B cell (primary cell): ENCODE data around the gene TMEM132A. TPM values are rescaled to one million over a fixed set of nuclear protein-coding genes. Genes with fewer than 3 reads are reported as not detected.
A peak's percentile ranks its signal among the peaks of the same experiment; 100 is the strongest.

Source experiments
- ATAC-seq: fragments of 200-7000 bp; cut with Tn5 transposase; one replicate; pipeline ENCODE4 v1.10.0; 2021; ENCODE audit warnings: low read depth, mild to moderate bottlenecking, moderate number of reproducible peaks, moderate library complexity
- CTCF ChIA-PET: fragments of 350-600 bp; sonication (Branson Sonifier 250); formaldehyde crosslinking; loops from one replicate; lab custom pipeline; 2021; ENCODE audit warnings: antibody characterized with exemption, inconsistent platforms; lab: Charles Lee
- POLR2A ChIA-PET: fragments of 350-600 bp; sonication (Branson Sonifier 250); formaldehyde crosslinking; loops from one replicate; lab custom pipeline; 2021; ENCODE audit warnings: antibody characterized with exemption; lab: Charles Lee
- DNase-seq: peaks from one replicate; pipeline ENCODE4 v3.0.0; 2013
- H2AFZ ChIP-seq: 2 replicates; pipeline ENCODE4 v1.6.1; 2012; ENCODE audit warnings: mild to moderate bottlenecking, low read depth, low read length; ENCODE audit not compliant: insufficient read depth, poor library complexity, severe bottlenecking
- H3K27ac ChIP-seq, 2 donors: 1 replicate in 1 of 2; 2 replicates in 1 of 2; pipeline ENCODE4 v1.5.1; 2012 to 2013; ENCODE audit warnings: low read length in 2 of 2, mild to moderate bottlenecking in 2 of 2, moderate library complexity in 1 of 2
- H3K27me3 ChIP-seq, 4 experiments: fragments of 200-600 bp in 1 of 4; sonication (generic) in 1 of 4; replicated peaks in 1 of 4; 1 replicate in 2 of 4; 2 replicates in 2 of 4; pipeline versions ENCODE4 v1.6.1 to v1.7.0; 2013 to 2016; ENCODE audit warnings: low read length in 3 of 4, mild to moderate bottlenecking in 2 of 4, mixed read lengths in 1 of 4, moderate library complexity in 1 of 4; ENCODE audit not compliant: insufficient read depth in 4 of 4, control insufficient read depth in 3 of 4; ENCODE audit errors: control extremely low read depth in 1 of 4
- H3K36me3 ChIP-seq, 2 experiments: replicated peaks in 1 of 2; 1 replicate in 1 of 2; 2 replicates in 1 of 2; pipeline versions ENCODE4 v1.6.1 to v1.7.1; 2013; ENCODE audit warnings: low read length in 1 of 2; ENCODE audit not compliant: insufficient read depth in 2 of 2, control insufficient read depth in 1 of 2; ENCODE audit errors: control extremely low read depth in 1 of 2, extremely low read depth in 1 of 2
- H3K4me1 ChIP-seq, 2 donors: fragments of 200-600 bp in 1 of 2; sonication (generic) in 1 of 2; 1 replicate in 1 of 2; 2 replicates in 1 of 2; pipeline versions ENCODE4 v1.5.1 to v1.6.1; 2013 to 2017; ENCODE audit warnings: low read length in 2 of 2; ENCODE audit not compliant: control insufficient read depth in 2 of 2, insufficient read depth in 2 of 2
- H3K4me2 ChIP-seq: replicated peaks from 2 replicates; pipeline ENCODE3; 2012; ENCODE audit warnings: mild to moderate bottlenecking, low read depth, low read length; ENCODE audit not compliant: poor library complexity, severe bottlenecking
- H3K4me3 ChIP-seq, 5 experiments: fragments of 200-600 bp in 1 of 5; sonication (generic) in 1 of 5; 1 replicate in 3 of 5; 2 replicates in 2 of 5; pipeline versions ENCODE4 v1.5.1 to v1.7.0; 2011 to 2016; ENCODE audit warnings: low read length in 4 of 5, mild to moderate bottlenecking in 4 of 5, low read depth in 2 of 5, control low read depth in 1 of 5, moderate library complexity in 1 of 5; ENCODE audit not compliant: insufficient read depth in 1 of 5; ENCODE audit errors: control extremely low read depth in 1 of 5, extremely low read depth in 1 of 5
- H3K79me2 ChIP-seq: fragments of 200-600 bp; sonication (generic); one replicate; pipeline ENCODE4 v1.6.0; 2016; ENCODE audit warnings: low read length; ENCODE audit not compliant: control insufficient read depth, insufficient read depth
- H3K9ac ChIP-seq: fragments of 200-600 bp; sonication (generic); 2 replicates; pipeline ENCODE4 v1.6.1; 2017; ENCODE audit warnings: mild to moderate bottlenecking, low read length, moderate library complexity
- H3K9me3 ChIP-seq, 3 donors: one replicate each; pipeline versions ENCODE4 v1.6.1 to v1.7.1; 2013; ENCODE audit warnings: low read length in 2 of 3; ENCODE audit not compliant: control insufficient read depth in 2 of 3, insufficient read depth in 1 of 3; ENCODE audit errors: control extremely low read depth in 1 of 3
- H4K20me1 ChIP-seq: 2 replicates; pipeline ENCODE4 v1.6.0; 2012; ENCODE audit warnings: mild to moderate bottlenecking, low read length; ENCODE audit not compliant: insufficient read depth, control insufficient read depth, poor library complexity, severe bottlenecking
- H3K27ac Mint-ChIP-seq: one replicate; pipeline ENCODE4 v1.8.0; 2021; ENCODE audit warnings: mixed read lengths
- H3K27me3 Mint-ChIP-seq: one replicate; pipeline ENCODE4 v1.8.0; 2021; ENCODE audit warnings: mixed read lengths
- H3K4me1 Mint-ChIP-seq: one replicate; pipeline ENCODE4 v1.8.0; 2021; ENCODE audit warnings: mixed read lengths
- H3K4me3 Mint-ChIP-seq: one replicate; pipeline ENCODE4 v1.8.0; 2021; ENCODE audit warnings: mixed read lengths
- H3K9me3 Mint-ChIP-seq: one replicate; pipeline ENCODE4 v1.8.0; 2022; ENCODE audit warnings: mixed read lengths; ENCODE audit not compliant: insufficient read depth
- EZH2 ChIP-seq: IDR thresholded peaks from 2 replicates; pipeline ENCODE4 v1.6.1; 2012; ENCODE audit warnings: borderline replicate concordance, low read depth, mild to moderate bottlenecking, moderate library complexity, low read length; ENCODE audit not compliant: insufficient read depth, poor library complexity, severe bottlenecking
- WGBS: methylation state at CpG from one replicate; pipeline ENCODE4 v1.1.5; 2013; ENCODE audit warnings: missing lambda C conversion rate; ENCODE audit not compliant: insufficient coverage; 5-methylcytosine and 5-hydroxymethylcytosine counted together
- intact Hi-C: fragments of 100-400 bp; cut with micrococcal nuclease; formaldehyde crosslinking; loops from one replicate; pipeline ENCODE4 v1.10.0; 2022
- polyA plus RNA-seq: library from polyadenylated mRNA; depleted of rRNA; stranded (reverse); fragments of >200 nt; gene quantifications from 2 replicates; pipeline ENCODE4 v1.2.3, GENCODE V29; 2012
- total RNA-seq, 2 donors: library from RNA; stranded (reverse); fragments of 120-200 nt in 1 of 2; gene quantifications; 1 replicate in 1 of 2; 2 replicates in 1 of 2; pipeline versions ENCODE4 v1.2.3 to v1.2.4, GENCODE V29; 2013 to 2022
- TF ChIP-seq, protein P1 (sequence below): fragments of 200-600 bp; IDR thresholded peaks from one replicate; pipeline ENCODE4 v1.8.0; 2022; ENCODE audit warnings: antibody characterized with exemption, mild to moderate bottlenecking

TMEM132A gene
- total and polyA plus RNA-seq, 2 donors (not counting 1 experiment from before 2014, with no cell fraction given) = 1.2 to 11.3 TPM

- Histone ChIP-seq H3K79me2 (peaks cover 66% of the 10 kb centered on the region), H3K27ac (peak overlapping the region in 1 of 2 donors; percentile 16), H3K9ac (no peak overlapping the region), H3K27me3 (peaks cover 0 to 17% (median 5%) of the 10 kb centered on the region in 4 experiments), H2AFZ (no peak overlapping the region), H3K9me3 (no peaks in the 10 kb centered on the region), H3K4me1 (peaks cover 52 to 63% of the 10 kb centered on the region in 2 donors), H3K36me3 (peaks cover 0 to 43% of the 10 kb centered on the region in 2 experiments), H3K4me2 (peak overlapping the region; percentile 53), H3K4me3 (no peak overlapping the region), H4K20me1 (peaks cover 78% of the 10 kb centered on the region)
- no CpG with 5 or more reads among the region's 1 CpG for WGBS
- H3K27ac Mint-ChIP-seq = peak overlapping the region; percentile 85
- DNase-seq = peak; percentile 56
- ChIA-PET CTCF (interaction anchor here (0.6 to 11.8 kb wide), 11 partner anchors 10 to 612 kb away, joined by 3 to 129 read pairs (median 4); partner anchors contain the start of gene PRPF19), POLR2A (interaction anchor here (0.6 to 8.3 kb wide), 2 partner anchors 13 to 1867 kb away, joined by 3 to 96 read pairs; no protein-coding TSS in a partner anchor)
- no peak for TF ChIP-seq EZH2
- TF ChIP-seq, protein P1, sequence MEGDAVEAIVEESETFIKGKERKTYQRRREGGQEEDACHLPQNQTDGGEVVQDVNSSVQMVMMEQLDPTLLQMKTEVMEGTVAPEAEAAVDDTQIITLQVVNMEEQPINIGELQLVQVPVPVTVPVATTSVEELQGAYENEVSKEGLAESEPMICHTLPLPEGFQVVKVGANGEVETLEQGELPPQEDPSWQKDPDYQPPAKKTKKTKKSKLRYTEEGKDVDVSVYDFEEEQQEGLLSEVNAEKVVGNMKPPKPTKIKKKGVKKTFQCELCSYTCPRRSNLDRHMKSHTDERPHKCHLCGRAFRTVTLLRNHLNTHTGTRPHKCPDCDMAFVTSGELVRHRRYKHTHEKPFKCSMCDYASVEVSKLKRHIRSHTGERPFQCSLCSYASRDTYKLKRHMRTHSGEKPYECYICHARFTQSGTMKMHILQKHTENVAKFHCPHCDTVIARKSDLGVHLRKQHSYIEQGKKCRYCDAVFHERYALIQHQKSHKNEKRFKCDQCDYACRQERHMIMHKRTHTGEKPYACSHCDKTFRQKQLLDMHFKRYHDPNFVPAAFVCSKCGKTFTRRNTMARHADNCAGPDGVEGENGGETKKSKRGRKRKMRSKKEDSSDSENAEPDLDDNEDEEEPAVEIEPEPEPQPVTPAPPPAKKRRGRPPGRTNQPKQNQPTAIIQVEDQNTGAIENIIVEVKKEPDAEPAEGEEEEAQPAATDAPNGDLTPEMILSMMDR = no peak
- peaks cover 66% of the 10 kb centered on the region for H3K4me1 Mint-ChIP-seq
- no peak for ATAC-seq
- intact Hi-C loops = loop anchor here (5.0 to 10.0 kb wide), 3 partner anchors 435 to 1255 kb away; partner anchors contain the start of genes FTH1 and PATL1
- no peaks in the 10 kb centered on the region for H3K27me3 Mint-ChIP-seq
- H3K4me3 Mint-ChIP-seq = peak overlapping the region; percentile 69
- no peaks in the 10 kb centered on the region for H3K9me3 Mint-ChIP-seq
Measured at GRCh38 chr11:60919320-60919719, 4.9 kb upstream of the TMEM132A start.

- no peak overlapping the region for H3K27ac ChIP-seq
- no peaks in the 10 kb centered on the region for H3K9me3 Mint-ChIP-seq
- peaks cover 56 to 67% of the 10 kb centered on the region in 2 donors for H3K4me1 ChIP-seq
- TF ChIP-seq, protein P1 = no peak
- TF ChIP-seq EZH2 = no peak
- ATAC-seq = no peak
- H3K27me3 Mint-ChIP-seq = no peaks in the 10 kb centered on the region
- H3K79me2 ChIP-seq = peaks cover 59% of the 10 kb centered on the region
- H3K9ac ChIP-seq = no peak overlapping the region
- no peak overlapping the region for H3K4me3 Mint-ChIP-seq
- intact Hi-C loops = loop anchor here (5.0 to 10.0 kb wide), 3 partner anchors 435 to 1255 kb away; partner anchors contain the start of genes FTH1 and PATL1
- no peak overlapping the region for H2AFZ ChIP-seq
- no peak overlapping the region for H3K4me3 ChIP-seq
- no peaks in the 10 kb centered on the region for H3K9me3 ChIP-seq
- H3K27me3 ChIP-seq = peaks cover 0 to 22% (median 6%) of the 10 kb centered on the region in 4 experiments
- WGBS = 80% methylated on average over 1 of the region's 2 CpGs
- H3K27ac Mint-ChIP-seq = no peak overlapping the region
- H3K36me3 ChIP-seq = peaks cover 0 to 43% of the 10 kb centered on the region in 2 experiments
- peaks cover 65% of the 10 kb centered on the region for H3K4me1 Mint-ChIP-seq
- peak overlapping the region; percentile 53 for H3K4me2 ChIP-seq
- peaks cover 78% of the 10 kb centered on the region for H4K20me1 ChIP-seq
- CTCF ChIA-PET = interaction anchor here (1.5 to 11.8 kb wide), 5 partner anchors 10 to 210 kb away, joined by 3 to 129 read pairs (median 5); partner anchors contain the start of gene PRPF19
- DNase-seq = no peak
- POLR2A ChIA-PET = interaction anchor here (0.6 to 8.3 kb wide), 2 partner anchors 12 to 1868 kb away, joined by 3 to 96 read pairs; no protein-coding TSS in a partner anchor
Measured at GRCh38 chr11:60919956-60920355, 4.3 kb upstream of the TMEM132A start.
